Epithelial cell of proximal tubule (primary cell): ENCODE results near the gene SLC35B2. TPM values are rescaled to one million over a fixed set of nuclear protein-coding genes. Genes with fewer than 3 reads are reported as not detected.
"Not testable (repeated sequence)": the region's sequence is repeated elsewhere in the genome, so short reads cannot be mapped to it uniquely, and the experiment has no call there.

Experiments used
- DNase-seq: peaks from one replicate; pipeline ENCODE4 v3.0.0-alpha.2; 2011; ENCODE audit warnings: low read depth
- H3K4me3 ChIP-seq: 2 replicates; pipeline ENCODE4 v1.5.1; 2011; ENCODE audit warnings: low read depth, mild to moderate bottlenecking, low read length
- CTCF ChIP-seq: conservative IDR thresholded peaks from 2 replicates; pipeline ENCODE4 v1.5.1; 2012; ENCODE audit warnings: low read depth, mild to moderate bottlenecking, low read length
- total RNA-seq: library from RNA; depleted of rRNA; stranded (reverse); fragments of >200 nt; gene quantifications from 2 replicates; pipeline ENCODE4 v1.2.3, GENCODE V29; 2015

SLC35B2 gene
- total RNA-seq, 1 donor from 2014 or later = 70.9 TPM

- DNase-seq = peak; percentile 92
- peak overlapping the region; percentile 62 for H3K4me3 ChIP-seq
- TF ChIP-seq CTCF = no peak
Measured at GRCh38 chr6:44237021-44237812, 20.1 kb downstream of the SLC35B2 start.

- no peak overlapping the region for H3K4me3 ChIP-seq
- DNase-seq = no peak
- no peak for TF ChIP-seq CTCF
Measured at GRCh38 chr6:44235891-44236516, 21.3 kb downstream of the SLC35B2 start.

GRCh38 chr6:44235269-44235668, 22.1 kb downstream of the SLC35B2 start:
- H3K4me3 ChIP-seq = no peak overlapping the region
- no peak for TF ChIP-seq CTCF
- no peak for DNase-seq

- no peak overlapping the region for H3K4me3 ChIP-seq
- TF ChIP-seq CTCF = peak; percentile 85
- DNase-seq = no peak
Measured at GRCh38 chr6:44234101-44235025, 23.0 kb downstream of the SLC35B2 start.

- no peak overlapping the region for H3K4me3 ChIP-seq
- TF ChIP-seq CTCF = no peak
- DNase-seq = no peak
Measured at GRCh38 chr6:44233567-44234100, 23.7 kb downstream of the SLC35B2 start.

- H3K4me3 ChIP-seq = no peak overlapping the region
- DNase-seq = no peak
- TF ChIP-seq CTCF = no peak
Measured at GRCh38 chr6:44232676-44233566, 24.4 kb downstream of the SLC35B2 start.

- not testable (repeated sequence) for H3K4me3 ChIP-seq, DNase-seq
Measured at GRCh38 chr6:44231426-44231825, 25.9 kb downstream of the SLC35B2 start.
